ENCODE data around the gene XPO5.

DNA sequence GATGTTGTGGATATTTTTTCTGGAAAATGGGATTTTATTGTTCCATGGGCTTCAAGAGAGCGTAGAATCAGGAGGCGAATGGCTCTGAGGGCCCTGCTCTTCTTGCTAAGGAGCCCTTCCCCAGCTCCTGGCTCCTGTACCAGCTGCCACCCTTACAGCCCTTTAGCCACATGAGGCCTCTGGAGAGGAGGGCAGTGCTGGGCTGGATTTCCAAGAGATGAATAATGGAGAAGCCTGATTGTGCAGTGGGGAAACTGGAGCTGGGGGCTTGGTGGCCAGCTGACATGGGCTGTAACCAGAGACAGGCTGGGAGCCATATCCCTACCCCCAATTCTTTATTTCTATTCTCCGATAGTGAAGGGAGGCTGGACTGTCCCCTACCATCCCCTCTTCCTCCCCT lies 74.9 kb downstream of the XPO5 start:
- TF ChIP-seq RELA (CRISPR knock-in tag; IDR thresholded peaks at IDR 0.05; ENCODE audit: borderline replicate concordance) = no peak
- TF ChIP-seq, protein P1, sequence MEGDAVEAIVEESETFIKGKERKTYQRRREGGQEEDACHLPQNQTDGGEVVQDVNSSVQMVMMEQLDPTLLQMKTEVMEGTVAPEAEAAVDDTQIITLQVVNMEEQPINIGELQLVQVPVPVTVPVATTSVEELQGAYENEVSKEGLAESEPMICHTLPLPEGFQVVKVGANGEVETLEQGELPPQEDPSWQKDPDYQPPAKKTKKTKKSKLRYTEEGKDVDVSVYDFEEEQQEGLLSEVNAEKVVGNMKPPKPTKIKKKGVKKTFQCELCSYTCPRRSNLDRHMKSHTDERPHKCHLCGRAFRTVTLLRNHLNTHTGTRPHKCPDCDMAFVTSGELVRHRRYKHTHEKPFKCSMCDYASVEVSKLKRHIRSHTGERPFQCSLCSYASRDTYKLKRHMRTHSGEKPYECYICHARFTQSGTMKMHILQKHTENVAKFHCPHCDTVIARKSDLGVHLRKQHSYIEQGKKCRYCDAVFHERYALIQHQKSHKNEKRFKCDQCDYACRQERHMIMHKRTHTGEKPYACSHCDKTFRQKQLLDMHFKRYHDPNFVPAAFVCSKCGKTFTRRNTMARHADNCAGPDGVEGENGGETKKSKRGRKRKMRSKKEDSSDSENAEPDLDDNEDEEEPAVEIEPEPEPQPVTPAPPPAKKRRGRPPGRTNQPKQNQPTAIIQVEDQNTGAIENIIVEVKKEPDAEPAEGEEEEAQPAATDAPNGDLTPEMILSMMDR (IDR thresholded peaks at IDR 0.05) = no peak
- TF ChIP-seq ZNF416 (CRISPR knock-in tag; IDR thresholded peaks at IDR 0.05) = no peak
- no peak for TF ChIP-seq SMAD3 (CRISPR knock-in tag; IDR thresholded peaks at IDR 0.05; ENCODE audit: borderline replicate concordance)
- no peak for TF ChIP-seq TEAD4 (CRISPR knock-in tag; IDR thresholded peaks at IDR 0.05)
- TF ChIP-seq, protein P2, sequence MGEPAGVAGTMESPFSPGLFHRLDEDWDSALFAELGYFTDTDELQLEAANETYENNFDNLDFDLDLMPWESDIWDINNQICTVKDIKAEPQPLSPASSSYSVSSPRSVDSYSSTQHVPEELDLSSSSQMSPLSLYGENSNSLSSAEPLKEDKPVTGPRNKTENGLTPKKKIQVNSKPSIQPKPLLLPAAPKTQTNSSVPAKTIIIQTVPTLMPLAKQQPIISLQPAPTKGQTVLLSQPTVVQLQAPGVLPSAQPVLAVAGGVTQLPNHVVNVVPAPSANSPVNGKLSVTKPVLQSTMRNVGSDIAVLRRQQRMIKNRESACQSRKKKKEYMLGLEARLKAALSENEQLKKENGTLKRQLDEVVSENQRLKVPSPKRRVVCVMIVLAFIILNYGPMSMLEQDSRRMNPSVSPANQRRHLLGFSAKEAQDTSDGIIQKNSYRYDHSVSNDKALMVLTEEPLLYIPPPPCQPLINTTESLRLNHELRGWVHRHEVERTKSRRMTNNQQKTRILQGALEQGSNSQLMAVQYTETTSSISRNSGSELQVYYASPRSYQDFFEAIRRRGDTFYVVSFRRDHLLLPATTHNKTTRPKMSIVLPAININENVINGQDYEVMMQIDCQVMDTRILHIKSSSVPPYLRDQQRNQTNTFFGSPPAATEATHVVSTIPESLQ (CRISPR knock-in tag; IDR thresholded peaks at IDR 0.05) = no peak
- TF ChIP-seq, protein P3, sequence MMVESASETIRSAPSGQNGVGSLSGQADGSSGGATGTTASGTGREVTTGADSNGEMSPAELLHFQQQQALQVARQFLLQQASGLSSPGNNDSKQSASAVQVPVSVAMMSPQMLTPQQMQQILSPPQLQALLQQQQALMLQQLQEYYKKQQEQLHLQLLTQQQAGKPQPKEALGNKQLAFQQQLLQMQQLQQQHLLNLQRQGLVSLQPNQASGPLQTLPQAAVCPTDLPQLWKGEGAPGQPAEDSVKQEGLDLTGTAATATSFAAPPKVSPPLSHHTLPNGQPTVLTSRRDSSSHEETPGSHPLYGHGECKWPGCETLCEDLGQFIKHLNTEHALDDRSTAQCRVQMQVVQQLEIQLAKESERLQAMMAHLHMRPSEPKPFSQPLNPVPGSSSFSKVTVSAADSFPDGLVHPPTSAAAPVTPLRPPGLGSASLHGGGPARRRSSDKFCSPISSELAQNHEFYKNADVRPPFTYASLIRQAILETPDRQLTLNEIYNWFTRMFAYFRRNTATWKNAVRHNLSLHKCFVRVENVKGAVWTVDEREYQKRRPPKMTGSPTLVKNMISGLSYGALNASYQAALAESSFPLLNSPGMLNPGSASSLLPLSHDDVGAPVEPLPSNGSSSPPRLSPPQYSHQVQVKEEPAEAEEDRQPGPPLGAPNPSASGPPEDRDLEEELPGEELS (CRISPR knock-in tag; IDR thresholded peaks at IDR 0.05) = no peak
- no peak for TF ChIP-seq HMGA2 (CRISPR knock-in tag; IDR thresholded peaks at IDR 0.05)
- TF ChIP-seq, protein P4, sequence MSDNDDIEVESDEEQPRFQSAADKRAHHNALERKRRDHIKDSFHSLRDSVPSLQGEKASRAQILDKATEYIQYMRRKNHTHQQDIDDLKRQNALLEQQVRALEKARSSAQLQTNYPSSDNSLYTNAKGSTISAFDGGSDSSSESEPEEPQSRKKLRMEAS (CRISPR knock-in tag; IDR thresholded peaks at IDR 0.05) = no peak
- no peak for TF ChIP-seq SMAD4 (CRISPR knock-in tag; IDR thresholded peaks at IDR 0.05)
- TF ChIP-seq, protein P5, sequence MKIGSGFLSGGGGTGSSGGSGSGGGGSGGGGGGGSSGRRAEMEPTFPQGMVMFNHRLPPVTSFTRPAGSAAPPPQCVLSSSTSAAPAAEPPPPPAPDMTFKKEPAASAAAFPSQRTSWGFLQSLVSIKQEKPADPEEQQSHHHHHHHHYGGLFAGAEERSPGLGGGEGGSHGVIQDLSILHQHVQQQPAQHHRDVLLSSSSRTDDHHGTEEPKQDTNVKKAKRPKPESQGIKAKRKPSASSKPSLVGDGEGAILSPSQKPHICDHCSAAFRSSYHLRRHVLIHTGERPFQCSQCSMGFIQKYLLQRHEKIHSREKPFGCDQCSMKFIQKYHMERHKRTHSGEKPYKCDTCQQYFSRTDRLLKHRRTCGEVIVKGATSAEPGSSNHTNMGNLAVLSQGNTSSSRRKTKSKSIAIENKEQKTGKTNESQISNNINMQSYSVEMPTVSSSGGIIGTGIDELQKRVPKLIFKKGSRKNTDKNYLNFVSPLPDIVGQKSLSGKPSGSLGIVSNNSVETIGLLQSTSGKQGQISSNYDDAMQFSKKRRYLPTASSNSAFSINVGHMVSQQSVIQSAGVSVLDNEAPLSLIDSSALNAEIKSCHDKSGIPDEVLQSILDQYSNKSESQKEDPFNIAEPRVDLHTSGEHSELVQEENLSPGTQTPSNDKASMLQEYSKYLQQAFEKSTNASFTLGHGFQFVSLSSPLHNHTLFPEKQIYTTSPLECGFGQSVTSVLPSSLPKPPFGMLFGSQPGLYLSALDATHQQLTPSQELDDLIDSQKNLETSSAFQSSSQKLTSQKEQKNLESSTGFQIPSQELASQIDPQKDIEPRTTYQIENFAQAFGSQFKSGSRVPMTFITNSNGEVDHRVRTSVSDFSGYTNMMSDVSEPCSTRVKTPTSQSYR (CRISPR knock-in tag; IDR thresholded peaks at IDR 0.05) = no peak
- no peak for TF ChIP-seq NR1H2 (CRISPR knock-in tag; IDR thresholded peaks at IDR 0.05)

Measured in WTC11 (cell line).